DMS53 treated with DMSO at 0.1 percent for 48 hours (cell line): ENCODE results near the gene F9.
A peak's percentile ranks its signal among the peaks of the same experiment; 100 is the strongest.
"Not testable (repeated sequence)": the region's sequence is repeated elsewhere in the genome, so short reads cannot be mapped to it uniquely, and the experiment has no call there.

ENCODE experiments used
- DNase-seq: peaks from one replicate; lab custom pipeline; 2025; ENCODE audit not compliant: unreplicated experiment; lab: John Stamatoyannopoulos, UW

The F9 gene

DNA sequence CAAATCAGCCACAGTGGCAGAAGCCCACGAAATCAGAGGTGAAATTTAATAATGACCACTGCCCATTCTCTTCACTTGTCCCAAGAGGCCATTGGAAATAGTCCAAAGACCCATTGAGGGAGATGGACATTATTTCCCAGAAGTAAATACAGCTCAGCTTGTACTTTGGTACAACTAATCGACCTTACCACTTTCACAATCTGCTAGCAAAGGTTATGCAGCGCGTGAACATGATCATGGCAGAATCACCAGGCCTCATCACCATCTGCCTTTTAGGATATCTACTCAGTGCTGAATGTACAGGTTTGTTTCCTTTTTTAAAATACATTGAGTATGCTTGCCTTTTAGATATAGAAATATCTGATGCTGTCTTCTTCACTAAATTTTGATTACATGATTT is at the start of gene F9:
F9 (plus strand) TSS at position 190 of the 400 bp plus-strand sequence; CDS start at position 216, 26 bp downstream.
- no peak for DNase-seq

DNA sequence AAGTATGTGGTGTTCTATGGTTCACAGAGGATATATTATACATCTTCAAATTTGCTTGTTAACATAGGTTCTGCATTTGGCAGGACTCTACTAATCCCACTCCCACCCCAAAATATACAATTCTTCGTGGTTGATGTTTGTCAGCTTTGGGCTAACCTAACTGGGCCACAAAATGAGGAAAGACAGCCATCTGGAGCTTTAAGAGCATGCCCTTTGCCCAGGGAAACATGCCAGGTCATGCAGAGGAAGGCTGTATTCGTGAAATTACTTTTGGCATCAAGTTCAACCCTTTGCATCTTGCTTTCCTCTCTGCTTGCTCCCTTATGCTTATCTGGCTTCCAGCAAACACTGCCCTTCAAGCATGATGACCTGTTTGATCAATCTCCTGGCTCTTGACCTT is 46.8 kb upstream of the F9 start:
- DNase-seq = no peak

DNA sequence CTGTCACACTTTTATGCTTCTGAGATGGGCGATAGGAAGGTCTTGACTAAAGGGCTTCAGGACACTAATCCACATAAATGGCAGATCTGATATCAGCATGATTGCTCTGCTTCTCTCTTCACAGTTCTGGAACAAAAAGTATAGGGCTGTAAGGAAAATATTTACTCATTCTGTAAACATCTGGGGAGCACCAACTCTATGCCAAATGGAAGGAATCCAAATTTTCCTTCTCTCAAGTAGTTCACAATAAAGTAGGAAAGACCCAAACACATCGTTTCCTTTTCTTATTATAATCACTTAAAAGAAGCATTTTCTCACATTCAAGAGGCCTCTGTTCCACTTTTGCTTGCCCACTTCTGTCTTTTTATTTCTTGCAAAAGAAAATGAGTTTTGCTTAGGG is 45.9 kb upstream of the F9 start:
- DNase-seq = no peak

DNA sequence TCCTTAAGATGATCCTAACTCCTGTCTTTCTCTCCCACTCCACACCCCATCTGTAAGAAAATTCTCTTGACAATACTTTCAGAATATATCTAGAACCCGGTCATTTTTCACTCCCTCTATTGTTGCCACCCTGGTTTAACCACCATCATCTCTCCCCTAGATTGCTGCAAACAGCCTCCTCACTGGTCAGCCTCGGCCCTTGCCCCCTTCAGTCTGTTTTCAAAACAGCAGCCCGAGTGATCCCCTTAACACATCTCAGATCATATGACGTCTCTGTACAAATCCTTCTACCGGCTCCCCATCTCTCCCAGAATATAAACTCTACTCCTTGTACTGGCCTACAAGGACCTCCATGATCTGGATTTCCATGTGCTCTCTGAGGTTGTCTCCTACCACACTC is 35.2 kb upstream of the F9 start:
- DNase-seq = no peak

DNA sequence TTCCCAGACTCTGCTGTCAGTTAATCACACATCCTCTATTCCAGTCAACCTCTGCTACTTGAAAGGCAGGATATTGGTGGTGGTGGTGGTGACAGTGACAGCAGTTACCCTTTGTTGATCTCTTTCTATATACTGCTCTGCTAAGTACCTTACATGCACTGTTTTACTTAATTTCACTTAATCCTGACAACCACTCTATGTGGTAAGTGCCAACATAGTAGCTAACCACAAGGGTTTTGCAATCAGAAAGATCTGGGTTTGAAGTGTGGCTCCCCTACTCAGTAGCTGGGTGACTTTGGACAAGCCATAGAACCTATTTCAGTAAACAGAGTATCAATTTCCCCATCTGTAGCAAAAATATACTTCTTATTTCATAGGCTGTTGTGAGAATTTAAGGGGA is 24.2 kb upstream of the F9 start:
- DNase-seq = no peak

DNA sequence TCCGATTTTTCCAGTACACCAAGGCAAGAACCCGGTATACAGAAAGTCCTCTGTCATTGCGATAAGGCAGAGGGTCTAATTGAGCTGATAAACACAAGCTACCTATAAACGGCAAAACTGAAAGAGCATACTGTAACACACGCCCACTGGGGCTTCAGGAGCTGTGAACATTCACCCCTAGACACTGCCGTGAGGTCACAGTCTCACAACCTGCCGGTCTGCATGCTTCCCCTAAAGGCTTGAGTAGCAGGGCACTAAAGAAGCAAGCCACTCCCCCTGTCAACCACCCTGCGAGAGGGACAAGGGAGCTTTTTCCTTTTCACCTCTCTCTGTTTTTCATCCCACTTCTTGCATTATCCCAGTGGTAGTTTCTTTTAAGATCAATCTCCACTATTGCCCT is 22.4 kb upstream of the F9 start:
- no peak for DNase-seq

DNA sequence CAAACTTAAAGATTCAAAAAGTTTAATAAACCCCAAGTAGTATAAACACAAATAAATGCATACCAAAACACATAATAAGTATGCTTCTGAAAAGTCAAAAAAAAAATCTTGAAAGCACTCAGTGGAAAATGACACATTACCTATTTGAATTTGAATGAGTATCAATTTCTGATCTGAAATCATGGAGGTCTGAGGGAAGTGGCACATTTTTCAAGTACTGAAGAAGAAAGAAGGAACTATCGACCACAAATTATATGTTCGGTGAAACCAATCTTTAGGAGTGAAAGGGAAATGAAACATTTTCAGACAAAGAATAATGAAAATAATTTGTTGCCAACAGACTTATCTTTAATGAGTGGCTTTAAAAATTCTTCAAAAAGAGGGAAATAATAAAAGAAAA is 12.1 kb upstream of the F9 start:
- DNase-seq = no peak

DNA sequence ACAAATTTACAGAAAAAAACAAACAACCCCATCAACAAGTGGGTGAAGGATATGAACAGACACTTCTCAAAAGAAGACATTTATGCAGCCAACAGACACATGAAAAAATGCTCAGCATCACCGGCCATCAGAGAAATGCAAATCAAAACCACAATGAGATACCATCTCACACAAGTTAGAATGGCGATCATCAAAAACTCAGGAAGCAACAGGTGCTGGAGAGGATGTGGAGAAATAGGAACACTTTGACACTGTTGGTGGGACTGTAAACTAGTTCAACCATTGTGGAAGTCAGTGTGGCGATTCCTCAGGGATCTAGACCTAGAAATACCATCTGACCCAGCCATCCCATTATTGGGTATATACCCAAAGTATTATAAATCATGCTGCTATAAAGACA is 1.7 kb upstream of the F9 start:
- DNase-seq = not testable (repeated sequence)

DNA sequence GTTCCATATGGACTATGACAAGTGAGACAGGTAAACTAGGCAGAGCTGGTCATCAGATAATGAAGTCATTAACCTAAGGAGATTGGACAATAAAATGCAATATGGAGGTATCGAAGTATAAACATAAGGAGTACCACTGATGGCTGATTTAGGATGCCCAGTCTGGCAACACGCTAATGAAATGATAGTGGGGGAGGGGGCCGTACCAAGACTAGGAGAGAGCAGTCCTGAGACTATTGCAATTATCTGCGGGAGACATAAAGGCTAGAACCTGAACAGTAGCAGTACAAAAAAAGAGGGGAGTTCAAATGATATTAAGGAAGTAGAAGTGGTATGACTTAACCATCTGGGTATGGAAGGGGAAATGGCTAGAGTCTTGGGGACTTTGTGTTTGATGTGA is 2.3 kb downstream of the F9 start:
- no peak for DNase-seq

DNA sequence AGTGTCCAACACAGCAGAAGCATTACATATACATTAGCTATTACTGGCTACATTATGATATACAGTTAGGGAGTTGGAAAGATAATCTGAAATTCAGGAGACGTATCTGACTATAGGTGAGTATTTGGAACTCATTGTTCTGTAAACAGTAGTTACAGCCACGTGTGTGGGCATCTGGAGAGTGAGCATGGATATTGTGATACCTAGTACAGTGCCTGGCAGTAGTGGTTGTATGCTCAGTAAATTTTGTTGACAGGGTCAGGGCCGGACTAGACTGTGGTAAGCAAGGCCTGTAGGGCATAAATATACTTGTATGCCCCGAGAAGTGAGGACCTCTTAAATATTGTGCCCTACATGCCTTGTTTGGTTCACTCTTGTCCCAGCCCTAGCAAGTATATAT is 2.9 kb downstream of the F9 start:
- no peak for DNase-seq

DNA sequence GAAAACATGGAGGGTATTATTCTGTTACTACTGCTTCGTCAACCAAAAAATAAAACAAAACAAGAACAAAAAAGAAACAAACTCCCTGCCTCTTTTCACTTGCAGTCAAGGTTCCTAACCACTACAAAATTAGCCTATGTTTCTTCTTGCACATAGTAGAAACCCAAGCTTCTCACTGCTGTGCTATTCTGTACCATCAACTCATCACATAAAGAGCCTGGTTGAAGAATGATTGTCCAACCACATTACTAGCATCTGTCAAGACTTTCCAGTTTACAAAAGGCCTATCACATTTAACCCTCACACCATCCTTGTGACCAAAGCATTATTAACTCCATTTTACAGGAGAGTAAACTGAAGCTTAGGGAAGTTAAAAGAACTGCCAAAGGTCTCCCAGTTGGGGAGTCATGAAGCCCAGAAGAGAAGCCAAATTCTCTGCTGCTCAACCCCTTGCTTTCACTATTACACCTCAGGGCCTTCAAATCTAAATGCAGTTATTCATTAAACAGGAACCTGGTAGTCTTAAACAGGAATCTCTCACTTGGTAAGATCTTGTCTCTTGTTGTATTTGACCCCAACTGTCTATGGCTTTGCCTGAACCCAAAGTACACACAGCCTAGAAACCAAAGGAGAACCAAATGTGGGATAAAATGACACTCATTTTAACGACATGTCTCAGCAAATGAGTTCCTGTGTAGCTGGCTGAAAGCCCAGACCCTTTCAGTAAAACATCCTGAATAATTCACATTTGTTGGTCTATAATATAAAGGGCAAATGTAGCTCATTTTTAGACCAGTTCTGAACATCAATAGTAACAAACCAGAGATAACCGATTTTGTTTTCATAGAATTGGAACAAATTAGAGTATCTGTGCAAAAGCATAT is 8.6 kb downstream of the F9 start:
- DNase-seq = no peak

DNA sequence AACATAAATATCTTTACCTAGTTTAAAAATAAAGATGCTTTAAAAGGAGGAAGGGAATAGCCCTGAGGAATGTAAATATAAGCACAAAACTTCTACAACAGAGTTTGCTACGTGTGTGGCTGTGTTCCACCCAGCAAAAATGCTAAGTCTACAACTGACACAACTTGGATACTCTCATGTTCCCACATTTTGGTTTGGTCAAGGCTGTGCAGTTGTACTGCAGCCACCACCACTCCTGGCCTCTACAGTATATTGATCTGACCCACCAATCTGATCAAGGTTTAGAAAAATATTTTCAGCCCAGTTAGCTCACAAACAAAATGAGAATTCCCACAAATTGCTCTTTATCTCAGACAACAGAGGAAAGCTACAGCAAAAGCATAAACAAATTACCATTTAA is 12.1 kb downstream of the F9 start:
- no peak for DNase-seq

DNA sequence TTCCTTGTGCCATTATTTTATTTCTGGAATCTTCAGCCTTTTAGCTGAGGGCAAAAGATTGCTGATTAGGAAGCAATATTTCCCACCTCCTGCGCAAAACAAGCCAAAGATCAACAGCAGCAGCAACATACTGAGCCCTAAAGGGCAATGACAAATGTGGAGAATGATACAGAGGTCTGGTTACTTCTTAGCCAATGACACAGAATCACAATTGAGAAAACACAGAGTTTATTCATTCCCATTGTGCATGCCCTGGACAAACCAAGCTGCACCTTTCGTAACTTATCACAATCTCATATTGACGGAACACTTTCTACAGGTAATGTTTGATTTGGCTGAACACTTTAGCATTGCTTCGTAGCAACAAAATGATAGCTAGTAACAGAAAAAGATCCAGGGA is 13.4 kb downstream of the F9 start:
- no peak for DNase-seq

DNA sequence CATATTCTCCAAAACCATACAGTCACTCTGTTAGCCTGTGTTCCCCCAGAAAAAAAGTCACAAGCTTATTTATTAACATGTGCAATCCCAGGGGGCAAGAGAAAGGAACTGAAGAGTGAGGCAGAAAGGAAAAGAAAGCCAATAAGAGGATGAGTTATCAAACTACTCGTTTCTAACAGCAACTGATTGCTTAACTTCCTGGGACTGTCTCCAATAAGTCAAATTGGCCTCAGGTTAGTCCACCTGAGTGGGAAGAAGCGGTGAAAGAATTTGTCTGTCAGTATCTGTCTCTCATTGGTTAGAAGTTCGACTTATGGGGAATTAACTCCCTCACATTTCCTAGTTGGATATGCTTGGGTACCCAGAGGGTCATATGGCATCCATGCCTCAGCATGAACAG is 14.1 kb downstream of the F9 start:
- no peak for DNase-seq

DNA sequence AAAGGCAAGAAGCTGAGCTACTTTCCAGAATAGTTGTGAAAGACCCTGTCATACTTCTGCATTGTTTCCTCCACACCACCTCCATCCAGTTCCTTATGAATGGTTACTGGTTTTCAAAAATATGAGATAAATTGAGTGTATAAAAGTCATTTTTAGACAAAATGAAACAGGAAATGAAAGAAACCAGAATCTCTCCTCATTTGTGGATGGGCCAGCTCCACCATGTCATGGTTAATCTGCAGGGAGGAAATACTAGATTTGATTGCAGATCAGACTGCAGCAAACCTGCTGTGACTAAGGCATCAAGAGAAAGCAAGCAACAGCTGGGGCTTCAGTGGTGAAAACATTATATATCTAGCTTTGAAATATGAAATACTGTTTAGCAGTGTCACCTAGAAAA is 23.8 kb downstream of the F9 start:
- DNase-seq = no peak

DNA sequence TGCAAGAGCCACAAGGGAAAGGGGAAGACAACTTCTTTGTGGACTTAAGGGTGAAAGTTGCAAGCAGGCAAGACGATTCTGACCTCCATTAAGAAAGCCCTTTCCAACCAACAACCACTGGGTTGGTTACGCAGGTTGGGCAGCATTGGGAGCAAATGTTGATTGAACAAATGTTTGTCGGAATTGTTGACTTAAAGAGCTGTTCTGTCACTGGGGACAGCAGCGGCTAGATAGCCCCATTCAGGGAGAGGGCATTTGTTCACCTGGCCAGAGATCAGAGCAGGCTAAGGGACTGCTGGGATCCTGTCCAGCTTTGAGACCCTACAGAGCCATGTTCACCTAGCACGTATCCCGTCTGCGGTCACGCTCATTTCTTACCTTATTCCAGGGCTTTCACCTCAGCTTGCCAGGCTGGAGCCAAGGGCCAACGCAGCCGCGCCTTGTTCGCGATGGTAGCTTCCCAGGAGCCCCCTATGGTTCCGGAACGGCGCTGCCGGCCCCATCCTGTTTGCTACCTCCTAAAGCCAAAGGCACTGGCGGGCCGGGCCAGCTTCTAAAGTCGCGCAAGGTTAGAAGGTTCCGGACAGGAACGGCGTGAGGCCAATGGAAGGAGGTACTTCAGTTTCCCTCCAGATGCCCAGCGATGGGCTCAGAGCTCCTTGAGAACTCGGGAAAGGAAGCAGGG is 24.6 kb downstream of the F9 start:
- DNase-seq = peak; percentile 1

DNA sequence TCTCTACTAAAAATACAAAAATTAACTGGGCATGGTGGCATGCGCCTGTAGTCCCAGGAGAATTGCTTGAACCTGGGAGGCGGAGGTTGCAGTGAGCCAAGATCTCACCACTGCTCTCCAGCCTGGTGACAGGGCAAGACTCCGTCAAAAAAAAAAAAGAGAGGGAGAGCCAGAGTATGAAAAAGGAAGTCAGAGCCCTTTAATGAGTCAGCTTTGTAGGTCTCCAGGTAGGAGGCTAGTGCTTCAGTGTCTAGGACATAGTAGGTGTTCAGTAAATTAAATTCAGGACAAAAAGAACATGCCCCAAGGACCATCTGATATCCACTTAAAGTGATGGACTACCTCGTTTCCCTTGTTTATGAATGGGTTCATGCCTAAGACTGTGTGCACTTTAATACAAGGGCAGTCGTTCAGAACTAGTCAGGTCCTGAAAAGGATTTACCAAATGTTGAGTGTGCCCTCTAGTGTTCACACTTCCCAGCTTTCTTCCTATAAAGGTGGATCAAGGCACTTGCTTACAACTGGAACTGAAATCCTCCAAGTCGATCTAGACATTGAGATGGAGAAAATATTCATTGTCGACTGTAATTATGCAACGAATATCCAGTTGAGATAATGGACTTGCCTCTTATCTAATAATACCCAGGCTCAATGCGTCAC is 29.0 kb downstream of the F9 start:
- peak; percentile 70 for DNase-seq

DNA sequence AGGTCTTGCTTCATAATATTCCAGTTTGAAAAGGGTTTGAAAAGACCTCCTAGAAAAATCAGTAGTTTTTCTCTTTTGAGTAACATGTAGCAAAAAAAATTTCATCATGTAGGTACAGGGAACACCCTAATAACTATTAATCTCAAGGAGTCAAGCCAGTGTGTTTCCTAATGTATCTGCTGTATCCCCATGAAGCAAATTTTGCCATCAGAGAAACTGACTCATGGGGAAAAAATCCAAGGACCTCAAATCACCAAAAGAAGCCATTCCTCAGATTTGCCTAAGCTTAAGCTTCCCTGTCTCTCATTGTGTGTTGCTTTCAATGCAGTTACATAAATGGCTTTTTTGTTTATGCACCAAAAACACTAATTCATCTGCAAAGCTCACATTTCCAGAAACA is 29.7 kb downstream of the F9 start:
- DNase-seq = no peak

DNA sequence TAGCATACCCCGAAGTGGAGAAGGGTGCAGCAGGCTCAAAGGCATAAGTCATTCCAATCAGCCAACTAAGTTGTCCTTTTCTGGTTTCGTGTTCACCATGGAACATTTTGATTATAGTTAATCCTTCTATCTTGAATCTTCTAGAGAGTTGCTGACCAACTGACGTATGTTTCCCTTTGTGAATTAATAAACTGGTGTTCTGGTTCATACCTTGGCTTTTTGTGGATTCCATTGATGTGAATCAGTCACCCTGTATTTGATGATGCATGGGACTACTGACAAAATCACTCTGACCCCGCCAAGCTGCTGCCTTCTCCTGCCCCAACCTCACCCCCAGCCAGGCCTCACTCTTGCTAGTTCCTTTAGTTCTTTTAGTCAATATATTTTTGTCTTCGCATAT is 32.7 kb downstream of the F9 start:
- no peak for DNase-seq

DNA sequence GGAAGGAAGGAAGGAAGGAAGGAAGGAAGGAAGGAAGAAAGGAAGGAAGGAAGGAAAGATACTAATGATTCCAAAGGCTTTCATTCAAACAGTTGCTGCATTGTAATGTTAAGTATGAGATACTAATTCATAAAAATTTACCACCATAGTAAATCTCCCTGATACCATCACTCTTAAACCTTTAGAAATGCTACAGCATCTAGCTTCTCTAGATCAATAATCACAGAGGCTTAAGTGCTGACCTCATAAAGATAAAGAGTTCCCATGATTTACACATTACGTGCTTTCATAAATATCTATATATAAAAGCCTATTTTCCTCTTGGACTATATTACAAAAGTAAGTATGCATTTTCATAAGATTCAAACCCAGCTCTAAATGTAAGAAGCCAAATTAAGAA is 36.4 kb downstream of the F9 start:
- no peak for DNase-seq

DNA sequence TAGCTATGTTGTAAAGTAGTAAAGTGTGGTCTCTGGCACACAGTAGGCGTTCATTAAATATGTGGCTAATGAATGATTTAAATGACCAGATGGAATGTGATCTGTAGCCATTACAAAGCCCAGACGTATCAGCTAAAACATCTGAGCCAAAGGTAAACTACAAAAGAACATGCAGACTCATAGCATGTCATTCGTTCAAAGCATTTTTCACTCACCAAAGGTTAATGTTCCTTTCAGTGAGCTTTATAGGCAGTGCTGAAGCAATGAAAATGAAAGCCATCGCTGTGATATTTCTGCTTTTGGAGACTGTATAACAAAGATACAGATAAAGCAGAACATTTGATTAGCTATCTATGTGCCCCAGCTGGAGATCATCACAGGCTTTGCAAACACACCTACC is 50.5 kb downstream of the F9 start:
- DNase-seq = no peak

DNA sequence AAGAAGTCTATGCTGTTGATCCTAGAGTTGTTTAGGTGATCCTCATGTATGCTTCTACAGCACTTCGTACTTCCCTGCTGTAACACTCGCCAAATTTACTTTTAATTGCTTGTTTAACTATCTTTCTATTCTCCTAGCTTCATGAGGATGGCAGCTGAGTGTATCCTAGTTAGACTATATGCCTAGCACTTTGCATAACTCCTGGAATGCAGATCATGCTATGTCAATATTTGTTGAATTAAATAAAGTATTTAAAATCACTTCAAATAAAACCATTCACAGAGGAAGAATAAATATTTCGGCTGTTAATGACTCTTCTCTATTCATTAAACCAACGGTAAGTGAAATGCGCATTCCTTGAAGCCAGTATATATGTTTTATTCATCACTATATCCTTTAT is 55.1 kb downstream of the F9 start:
- DNase-seq = no peak
